HG02885 (cell line): ENCODE results near the gene DAB2.
"Not testable (repeated sequence)": the region's sequence is repeated elsewhere in the genome, so short reads cannot be mapped to it uniquely, and the experiment has no call there.

Experiments
- ATAC-seq: cut with Tn5 transposase; IDR thresholded peaks from one replicate; pipeline ENCODE4 v1.9.1; 2021; ENCODE audit warnings: mild to moderate bottlenecking; ENCODE audit not compliant: unreplicated experiment, poor library complexity

DAB2 gene

DNA sequence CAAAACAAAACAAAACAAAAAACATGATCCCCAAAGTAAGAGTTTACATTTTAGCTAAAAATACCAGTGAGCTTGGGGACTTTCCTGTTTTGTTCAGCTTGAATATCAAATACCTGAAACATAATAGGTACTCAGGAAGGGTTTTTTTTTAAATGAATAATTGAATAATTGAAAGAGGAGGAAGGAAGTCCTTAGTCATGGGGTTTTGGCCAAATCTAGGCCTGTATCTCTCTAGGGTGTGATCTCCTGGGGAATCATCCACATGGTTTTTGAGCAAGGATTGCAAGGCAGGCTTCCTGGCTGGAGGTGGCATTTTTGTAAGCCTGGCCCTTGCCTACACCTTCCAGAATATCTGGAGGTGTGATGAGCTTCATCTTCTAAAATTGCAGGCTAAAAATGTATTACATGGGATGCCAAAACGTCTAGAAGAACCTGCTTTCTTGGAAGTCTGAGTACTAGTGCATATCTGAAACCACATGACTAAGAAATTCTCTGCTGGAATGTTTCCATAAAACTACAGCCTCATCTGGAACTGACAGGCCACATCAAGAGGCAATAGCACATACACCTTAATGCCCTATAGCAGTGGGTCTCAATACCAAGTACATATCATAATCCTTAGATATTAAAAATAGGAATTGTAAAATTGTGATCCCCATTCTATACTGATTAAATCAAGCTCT is 70.9 kb downstream of the DAB2 start:
- ATAC-seq = no peak

DNA sequence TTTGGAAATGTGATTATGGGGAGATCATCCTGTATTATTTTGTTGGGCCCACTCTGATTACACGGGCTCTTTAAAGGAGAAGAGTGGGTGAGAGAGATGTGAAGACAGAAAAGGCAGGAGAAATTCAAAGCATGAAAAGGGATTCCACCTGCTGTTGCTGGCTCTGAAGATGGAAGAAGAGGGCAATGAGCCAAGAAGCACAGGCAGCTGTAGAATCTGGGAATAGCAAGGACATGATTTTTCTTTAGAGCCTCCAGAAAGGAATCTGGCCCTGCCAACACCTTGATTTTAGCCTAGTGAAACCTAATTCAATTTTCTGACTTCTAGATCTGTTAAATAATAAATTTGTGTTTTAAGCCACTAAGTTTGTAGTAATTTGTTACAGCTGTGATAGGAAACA is 71.8 kb downstream of the DAB2 start:
- ATAC-seq = no peak

DNA sequence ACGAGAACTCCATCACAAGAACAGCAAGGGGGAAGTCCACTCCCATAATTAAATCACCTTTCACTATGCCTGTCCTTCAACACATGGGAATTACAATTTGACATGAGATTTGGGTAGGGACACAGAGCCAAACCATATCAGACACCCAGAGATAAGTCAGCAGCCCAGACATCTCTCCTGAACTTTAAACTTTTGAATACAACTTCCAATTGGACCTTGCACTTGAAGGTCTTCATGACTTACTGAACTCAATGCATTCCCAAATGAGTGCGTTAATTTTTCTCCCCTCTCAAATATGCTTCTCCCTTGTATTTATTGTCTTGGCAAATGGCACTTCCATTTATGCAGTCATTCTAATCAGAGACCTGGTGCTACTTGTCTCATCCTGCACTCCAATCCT is 72.6 kb downstream of the DAB2 start:
- ATAC-seq = no peak

DNA sequence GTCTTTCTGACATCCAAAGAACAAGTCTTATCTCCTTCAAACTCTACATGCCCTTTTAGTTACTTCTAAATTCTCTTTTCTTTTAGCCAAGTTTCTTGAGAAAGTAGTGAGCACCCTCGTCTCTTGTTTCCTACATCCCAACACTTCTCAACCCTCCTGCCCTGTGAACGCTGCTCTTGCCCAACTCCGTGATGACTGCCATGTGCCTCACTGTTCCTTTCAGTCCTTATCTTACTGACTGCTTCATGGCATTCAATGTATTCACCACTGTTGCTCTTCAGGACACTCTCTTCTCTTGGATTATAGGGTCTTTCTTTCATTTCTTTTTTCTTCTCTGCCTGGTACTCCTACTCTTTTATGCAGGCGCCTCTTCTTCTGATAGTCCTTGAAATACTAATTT is 75.3 kb downstream of the DAB2 start:
- ATAC-seq = no peak

DNA sequence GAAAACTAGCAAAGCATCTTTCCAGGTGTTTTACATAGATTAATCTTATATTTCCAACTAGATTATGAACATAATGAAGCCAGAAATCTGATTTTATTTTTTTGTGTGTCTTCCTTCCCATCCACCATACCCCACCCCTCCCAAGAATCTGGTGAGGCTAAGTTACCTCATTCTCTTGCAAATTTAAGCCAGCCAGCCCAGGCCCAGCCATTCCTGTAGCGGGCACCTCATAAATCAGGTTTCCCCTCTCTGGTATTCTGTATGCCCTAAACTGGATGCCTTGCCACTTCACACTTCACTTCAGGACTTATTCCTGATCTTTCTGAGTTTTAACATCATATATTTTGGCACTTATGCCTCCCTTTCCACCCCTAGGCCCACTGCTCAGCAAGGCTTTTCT is 82.3 kb downstream of the DAB2 start:
- no peak for ATAC-seq

DNA sequence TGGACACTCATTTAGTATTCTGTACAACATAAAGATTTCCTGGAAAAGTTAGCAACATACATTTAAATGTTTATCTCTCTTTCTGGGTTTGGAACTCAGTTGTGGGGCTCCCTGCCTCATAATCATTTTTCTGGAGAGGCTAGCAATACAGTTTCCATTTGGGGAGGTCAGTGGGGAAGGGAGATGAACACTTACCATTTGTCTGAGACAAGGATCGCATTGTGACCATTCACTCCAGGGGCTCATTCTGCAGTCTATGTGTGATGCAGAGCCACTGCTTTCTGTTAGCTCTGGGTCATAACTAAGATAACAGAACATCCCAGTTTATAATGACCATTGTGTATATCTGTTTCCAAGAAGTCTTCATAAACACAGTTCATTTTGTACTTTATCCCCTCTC is 82.9 kb downstream of the DAB2 start:
- no peak for ATAC-seq

DNA sequence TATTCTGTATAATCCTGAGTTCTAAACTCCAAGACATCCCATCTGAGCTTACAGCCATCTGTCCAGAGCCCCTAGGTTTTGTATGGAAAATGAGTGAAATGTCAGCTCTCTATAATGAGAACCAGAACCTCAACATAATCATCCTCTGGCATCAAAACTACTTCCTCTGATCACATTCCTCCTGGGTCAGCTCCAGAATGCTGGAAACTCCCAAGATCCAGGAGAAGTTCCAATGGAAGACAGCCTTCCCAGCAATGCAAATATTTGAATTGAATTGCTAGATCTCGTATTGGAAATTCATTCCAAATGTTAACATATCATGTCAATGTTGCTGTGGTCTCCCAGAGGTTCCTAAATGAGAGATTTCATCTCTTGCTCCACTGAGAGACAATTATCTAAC is 84.3 kb downstream of the DAB2 start:
- ATAC-seq = no peak

DNA sequence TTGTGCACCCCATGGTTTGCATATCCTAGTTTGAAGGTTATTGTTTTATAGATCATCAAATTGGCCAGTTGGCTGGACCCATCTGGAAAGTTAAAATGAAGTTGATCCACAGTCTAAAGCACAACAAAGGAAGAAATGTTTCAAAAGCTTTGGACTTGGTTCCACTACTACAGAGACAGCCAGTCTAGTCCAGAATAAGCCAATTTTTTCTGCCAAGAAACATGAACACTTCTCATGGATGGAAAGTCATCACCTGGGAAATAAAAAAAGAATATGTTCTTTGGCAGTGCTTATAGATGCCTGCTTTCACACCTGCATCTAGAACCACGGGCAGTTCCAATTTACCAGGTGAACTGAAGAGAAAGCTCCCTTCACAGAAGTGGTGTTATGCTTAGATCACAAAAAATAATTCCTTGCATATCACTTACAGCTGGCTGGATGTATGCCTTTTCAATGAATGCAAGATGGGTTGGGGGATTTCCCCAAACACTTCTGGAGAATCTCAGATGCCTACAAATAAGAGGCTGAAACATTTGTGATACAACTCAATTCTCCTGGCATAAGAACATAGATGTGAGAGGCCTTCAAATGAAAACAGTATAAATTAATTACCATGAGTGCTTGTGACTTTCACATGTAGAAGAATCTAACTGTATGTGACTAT is 87.4 kb downstream of the DAB2 start:
- no peak for ATAC-seq

DNA sequence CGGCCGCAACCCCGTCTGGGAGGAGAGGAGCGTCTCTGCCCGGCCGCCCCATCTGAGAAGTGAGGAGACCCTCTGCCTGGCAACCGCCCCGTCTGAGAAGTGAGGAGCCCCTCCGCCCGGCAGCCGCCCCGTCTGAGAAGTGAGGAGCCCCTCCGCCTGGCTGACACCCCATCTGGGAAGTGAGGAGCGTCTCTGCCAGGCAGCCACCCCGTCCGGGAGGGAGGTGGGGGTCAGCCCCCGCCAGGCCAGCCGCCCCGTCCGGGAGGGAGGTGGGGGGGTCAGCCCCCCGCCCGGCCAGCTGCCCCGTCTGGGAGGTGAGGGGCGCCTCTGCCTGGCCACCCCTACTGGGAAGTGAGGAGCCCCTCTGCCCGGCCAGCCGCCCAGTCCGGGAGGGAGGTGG is 90.5 kb downstream of the DAB2 start:
- not testable (repeated sequence) for ATAC-seq

DNA sequence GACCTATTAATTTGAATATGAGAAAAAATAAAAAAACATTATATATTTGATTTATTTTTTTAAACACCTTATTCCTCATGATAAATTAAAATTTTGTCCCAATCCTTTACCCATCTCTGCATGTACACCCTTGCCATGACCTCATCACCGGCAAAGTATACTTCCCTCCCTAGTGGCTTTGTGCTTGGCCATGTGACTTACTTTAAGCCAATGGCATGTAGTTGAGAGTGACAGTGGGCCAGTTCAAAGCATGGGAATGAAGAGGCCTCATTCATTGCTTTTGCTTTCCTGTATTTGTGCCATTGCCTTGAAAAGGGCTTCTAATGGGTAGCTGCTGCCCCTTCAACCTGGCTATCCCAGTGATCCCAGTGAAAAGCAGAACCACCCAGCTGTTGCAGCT is 91.7 kb downstream of the DAB2 start:
- no peak for ATAC-seq

DNA sequence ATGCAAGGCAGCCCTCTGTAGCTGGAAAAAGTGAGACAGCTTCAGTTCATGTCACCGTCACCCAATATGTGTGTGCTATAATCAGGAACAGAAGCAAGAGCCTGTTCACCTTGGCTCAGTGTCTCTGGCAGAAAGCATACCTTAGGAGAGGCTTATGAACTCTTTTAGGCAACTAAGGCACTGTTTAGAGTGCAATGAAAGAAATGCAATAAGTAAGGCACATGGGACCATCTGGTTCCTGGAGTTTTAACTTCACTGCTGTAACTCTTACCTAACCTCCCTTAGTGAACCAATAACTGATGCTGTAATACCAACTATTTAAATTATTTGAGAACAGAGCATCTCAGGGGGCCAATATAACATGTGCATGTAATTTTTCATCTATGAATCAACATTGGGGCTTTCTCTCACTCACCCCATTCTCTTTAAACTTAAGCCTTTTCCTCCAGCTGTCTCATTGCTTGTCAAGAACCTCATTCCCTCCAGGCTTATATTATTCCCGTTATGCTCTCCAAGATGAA is 92.9 kb downstream of the DAB2 start:
- ATAC-seq = no peak

DNA sequence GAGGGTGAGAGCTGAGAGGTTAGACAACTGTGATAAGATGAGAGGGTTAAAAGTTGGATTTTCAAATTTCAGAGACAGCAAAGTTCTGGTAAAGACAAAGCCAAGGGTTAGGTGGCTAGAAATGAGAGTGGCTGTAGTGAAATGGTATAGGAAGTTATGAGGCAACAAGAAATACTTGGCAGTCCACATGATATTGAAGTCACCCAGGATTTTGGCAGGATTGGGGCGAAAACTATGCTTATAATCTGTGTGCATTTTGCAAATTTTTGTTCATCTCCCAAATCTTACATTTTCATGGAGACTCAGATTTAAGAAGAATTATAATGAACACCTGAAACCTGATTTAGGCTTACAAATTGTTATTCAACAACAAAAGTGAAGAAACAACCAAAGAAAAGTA is 96.0 kb downstream of the DAB2 start:
- ATAC-seq = no peak

DNA sequence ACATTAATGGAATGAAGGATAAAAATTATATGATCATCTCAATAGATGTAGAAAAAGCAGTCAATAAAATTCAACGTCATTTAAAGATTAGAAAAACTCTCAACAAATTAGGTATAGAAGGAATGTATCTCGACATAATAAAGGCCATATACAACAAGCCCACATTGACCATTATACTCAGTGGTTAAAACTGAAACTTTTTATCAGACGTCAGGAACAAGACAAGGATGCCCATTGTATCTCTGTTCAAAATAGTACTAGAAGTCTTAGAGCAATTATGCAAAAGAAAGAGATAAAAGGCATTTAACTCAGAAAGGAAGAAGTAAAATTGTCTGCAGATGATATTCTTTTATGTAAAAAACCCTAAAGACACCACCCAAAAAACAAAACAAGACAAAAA is 101.2 kb downstream of the DAB2 start:
- ATAC-seq = no peak
